ENCODE results near the gene C5orf15. TPM values are rescaled to one million over a fixed set of nuclear protein-coding genes. Genes with fewer than 3 reads are reported as not detected.

Gene C5orf15
- total RNA-seq (2022; extraction: Qiagen RNA extraction) = 43.6 to 59.4 TPM (median 54.3 TPM) in 5 replicates

GRCh38 chr5:133968204-133968980, at the start of gene C5orf15:
Gene C5orf15, minus strand, starts transcription at chr5:133968625. Its CDS starts 41 bp downstream, at chr5:133968584.

GRCh38 chr5:134004626-134005416, 36.4 kb upstream of the C5orf15 start, which contains the start of gene VDAC1:
Gene VDAC1, minus strand, starts transcription at chr5:134004975. Its CDS starts 11,963 bp downstream, at chr5:133993012.

Other genes with a start within 250 kb of the C5orf15 start
- 388 to 404 TPM (median 395 TPM) in 5 replicates for gene VDAC1, start 36.4 kb upstream of the C5orf15 start, total RNA-seq (2022; extraction: Qiagen RNA extraction)
- 9.7 to 11.2 TPM (median 11.1 TPM) in 5 replicates for gene TCF7, start 146.1 kb upstream of the C5orf15 start, total RNA-seq (2022; extraction: Qiagen RNA extraction)
- 608 to 781 TPM (median 629 TPM) in 5 replicates for gene SKP1, start 208.3 kb upstream of the C5orf15 start, total RNA-seq (2022; extraction: Qiagen RNA extraction)